Middle frontal gyrus (tissue), 1 donor: Measurements from ENCODE around the gene PPP3CA.
"Not testable (repeated sequence)": the region's sequence is repeated elsewhere in the genome, so short reads cannot be mapped to it uniquely, and the experiment has no call there.

Experiments used
- DNase-seq: peaks from one replicate; pipeline ENCODE4 v3.0.0-alpha.2; 2015; ENCODE audit warnings: low spot score; ENCODE audit errors: extremely low spot score

The PPP3CA gene

GRCh38 chr4:101256222-101256621 is 91.1 kb downstream of the PPP3CA start:
- no peak for DNase-seq

DNA sequence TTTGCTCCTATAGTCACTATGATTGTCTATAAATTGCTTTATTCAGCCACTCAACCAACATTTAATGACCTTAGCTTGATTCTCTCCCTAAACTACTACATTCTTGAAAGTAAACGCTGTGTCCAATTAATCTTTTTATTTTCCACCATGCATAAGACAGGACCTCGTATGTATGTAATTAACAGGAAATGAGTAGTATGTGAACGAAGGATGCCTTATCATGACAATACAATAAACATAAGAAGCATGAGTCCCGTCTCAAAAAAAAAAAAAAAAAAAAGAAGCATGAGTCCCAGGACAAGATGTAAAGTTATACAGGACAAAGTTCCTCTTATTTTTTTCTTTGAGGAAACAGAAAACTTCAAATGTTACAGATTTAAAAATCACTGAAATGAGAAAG is 92.5 kb downstream of the PPP3CA start:
- DNase-seq = no peak

DNA sequence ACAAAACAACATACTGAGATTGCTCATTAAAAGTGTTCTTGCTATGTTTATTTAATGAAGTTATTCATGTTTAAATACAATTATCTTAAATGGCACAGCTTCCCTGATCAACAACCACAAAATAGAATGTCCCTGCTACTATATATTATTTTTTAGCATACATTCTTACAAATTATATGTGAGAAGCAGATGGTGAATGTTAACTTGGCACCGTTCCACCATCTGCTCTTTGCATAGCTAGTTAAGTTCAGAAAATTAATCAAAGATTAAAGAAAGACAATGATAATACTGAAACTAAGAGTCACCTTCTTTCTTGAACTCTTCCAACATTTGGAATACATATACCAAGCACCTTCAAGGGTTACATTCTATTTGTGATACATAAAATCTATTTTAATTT is 94.2 kb downstream of the PPP3CA start:
- no peak for DNase-seq

GRCh38 chr4:101252721-101253120 is 94.6 kb downstream of the PPP3CA start:
- DNase-seq = no peak

DNA sequence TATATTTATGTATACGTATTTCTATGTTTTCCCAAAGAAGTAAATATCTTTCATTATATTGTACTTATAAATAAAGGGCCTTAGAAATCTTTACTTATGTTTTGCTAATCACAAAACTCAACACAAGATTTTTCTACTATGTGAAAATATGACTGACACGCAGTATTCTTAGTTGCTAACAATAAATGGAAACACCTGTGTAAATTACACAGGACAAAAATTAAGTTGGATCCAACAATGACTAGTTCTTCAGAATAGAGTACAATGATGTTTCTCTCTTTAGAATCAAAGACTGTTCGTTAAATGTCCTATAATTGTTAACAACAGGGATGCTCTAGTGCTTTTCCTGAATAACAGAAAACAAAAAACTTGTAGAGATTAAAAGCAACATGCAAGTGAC is 96.1 kb downstream of the PPP3CA start:
- DNase-seq = no peak

DNA sequence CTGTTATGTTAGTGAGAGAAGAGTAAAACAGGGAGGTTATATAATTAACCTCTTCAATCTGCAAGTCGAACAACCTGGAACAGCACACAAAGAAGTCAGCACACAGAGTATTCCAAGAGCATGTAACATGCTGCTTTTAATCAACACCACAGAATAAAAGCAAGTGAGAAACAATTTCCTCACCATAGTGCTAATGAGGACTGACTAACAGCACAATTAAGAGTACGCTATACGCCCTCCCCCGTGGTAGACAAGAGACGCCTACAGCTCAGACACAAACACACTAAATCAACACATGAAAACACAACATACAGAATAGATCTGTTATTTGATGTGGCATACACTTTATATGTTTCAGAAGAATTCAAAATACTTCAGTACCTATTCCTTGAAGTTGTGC is 103.0 kb downstream of the PPP3CA start:
- no peak for DNase-seq

DNA sequence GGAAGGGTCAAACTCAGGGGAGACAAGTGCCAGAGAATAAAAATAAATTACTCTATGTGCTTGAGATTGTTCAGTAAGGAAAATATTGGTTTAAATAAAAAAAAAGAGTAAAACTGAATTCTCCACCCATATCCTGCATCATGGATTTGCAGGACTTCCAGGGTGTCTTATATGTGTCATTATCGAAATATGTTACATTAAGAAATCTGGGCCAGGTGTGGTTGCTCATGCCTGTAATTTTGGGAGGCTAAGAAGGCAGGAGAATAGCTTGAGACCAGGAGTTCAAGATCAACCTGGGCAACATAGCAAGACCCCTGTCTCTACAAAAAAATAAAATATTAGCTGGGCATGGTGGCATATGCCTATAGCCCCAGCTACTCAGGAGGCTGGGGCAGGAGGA is 104.9 kb downstream of the PPP3CA start:
- no peak for DNase-seq

GRCh38 chr4:101240099-101240498 is 107.2 kb downstream of the PPP3CA start:
- DNase-seq = no peak

- DNase-seq = no peak
Measured at GRCh38 chr4:101239665-101240064, 107.7 kb downstream of the PPP3CA start.

- no peak for DNase-seq
Measured at GRCh38 chr4:101238706-101239105, 108.6 kb downstream of the PPP3CA start.

- DNase-seq = no peak
Measured at GRCh38 chr4:101237773-101238172, 109.6 kb downstream of the PPP3CA start.

DNA sequence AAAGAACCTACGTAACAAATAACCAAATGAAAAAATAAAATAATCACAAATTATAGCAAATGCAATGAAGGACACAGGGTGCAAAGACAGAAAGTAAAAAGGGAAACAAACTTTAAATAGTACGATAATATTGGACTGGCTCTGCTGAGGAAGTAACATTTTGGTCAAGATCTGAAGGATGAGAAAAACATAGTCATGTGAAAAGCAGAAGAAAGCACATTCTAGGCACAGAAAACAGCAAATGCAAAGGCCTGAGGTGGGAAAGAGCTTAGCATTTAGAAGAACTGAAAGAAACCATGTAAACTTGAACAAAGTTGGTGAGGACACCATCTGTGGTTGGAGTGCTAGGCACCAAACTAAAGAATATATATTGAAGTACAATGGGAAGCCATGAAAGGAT is 111.2 kb downstream of the PPP3CA start:
- DNase-seq = no peak

GRCh38 chr4:101234141-101234540 is 113.2 kb downstream of the PPP3CA start:
- DNase-seq = not testable (repeated sequence)

- no peak for DNase-seq
Measured at GRCh38 chr4:101232074-101232776, 115.1 kb downstream of the PPP3CA start.

DNA sequence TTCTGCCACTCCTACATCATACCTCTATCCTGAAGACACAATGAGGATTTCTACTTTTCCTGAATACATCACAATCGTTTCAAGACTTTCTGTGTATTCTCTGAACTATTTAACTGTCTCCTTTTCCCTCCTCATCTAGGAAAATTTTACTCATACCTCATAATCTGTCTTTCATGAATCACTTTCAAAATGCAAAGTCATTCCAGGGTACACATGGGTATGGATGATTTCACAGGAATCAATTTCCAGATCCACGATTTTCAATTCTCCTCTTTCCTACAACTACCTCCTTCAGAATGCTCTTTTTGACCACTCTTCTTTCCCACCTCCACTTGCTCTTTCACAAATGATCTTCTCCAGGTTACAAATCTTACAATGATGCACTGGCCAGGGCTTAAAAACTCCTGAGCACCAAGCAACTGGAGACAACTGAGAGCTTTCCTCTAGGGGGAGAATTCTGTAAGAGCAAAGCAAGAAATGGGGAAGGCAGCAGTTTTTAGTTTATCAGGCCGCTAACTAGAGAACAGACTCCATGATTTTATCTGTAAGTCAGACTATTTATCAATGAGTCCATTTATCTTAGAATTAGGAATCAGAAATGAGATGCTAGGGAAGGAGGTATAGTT is 116.4 kb downstream of the PPP3CA start:
- no peak for DNase-seq

DNA sequence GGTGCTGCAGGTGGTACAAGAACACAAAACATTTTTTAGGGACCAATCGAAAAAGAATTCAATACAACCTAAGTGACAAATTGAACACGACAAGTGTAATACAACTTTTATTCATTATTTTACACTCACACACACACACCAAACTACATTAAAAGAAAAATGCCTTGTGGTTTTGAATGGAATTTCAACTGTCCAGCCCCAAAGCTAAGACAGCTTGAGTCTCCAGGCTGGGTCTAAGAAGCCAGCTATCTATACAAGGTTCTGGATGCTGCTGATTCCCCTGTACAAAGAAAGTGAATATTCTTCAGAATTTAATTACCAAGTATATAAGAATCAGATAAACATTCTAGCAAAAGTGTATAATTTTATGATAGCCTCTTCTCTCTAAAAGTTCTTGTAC is 118.2 kb downstream of the PPP3CA start:
- no peak for DNase-seq

DNA sequence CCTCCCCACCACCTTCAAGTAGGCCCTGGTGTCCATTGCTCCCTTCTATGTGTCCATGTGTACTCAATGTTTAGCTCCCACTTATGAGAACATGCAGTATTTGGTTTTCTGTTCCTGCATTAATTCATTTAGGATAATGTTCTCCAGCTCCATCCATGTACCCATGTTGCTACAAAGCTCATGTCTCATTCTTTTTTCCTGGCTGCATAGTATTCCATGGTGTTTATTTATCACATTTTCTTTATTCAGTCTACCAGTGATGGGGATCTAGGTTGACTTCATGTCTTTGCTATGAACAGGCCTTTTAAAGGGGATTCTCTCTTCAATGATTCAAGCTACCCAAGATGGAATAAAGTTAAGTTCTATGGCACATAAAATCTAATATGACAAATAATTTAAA is 119.6 kb downstream of the PPP3CA start:
- DNase-seq = no peak

GRCh38 chr4:101224358-101225218 is 122.7 kb downstream of the PPP3CA start:
- DNase-seq = no peak

GRCh38 chr4:101222156-101222845 is 125.0 kb downstream of the PPP3CA start:
- no peak for DNase-seq

- DNase-seq = no peak
Measured at GRCh38 chr4:101221294-101221693, 126.0 kb downstream of the PPP3CA start.

DNA sequence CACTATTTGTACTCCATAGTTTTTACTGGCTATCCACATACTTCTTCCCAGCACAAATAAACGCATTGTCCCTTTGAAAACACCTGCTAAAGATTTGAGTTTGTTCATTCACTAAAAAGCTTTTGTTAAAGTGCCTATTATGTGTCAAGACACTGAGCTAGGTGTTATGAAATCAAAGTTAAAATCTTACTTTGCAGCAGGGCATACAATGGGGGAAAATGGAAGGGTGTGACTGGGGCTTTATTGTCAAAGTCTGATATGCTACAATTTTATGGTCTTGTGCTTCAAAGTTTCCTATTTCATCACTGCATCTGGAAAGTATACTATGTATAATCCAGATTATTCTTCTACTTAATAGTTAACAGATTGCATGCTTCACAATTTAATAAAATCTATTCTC is 128.4 kb downstream of the PPP3CA start:
- DNase-seq = no peak

DNA sequence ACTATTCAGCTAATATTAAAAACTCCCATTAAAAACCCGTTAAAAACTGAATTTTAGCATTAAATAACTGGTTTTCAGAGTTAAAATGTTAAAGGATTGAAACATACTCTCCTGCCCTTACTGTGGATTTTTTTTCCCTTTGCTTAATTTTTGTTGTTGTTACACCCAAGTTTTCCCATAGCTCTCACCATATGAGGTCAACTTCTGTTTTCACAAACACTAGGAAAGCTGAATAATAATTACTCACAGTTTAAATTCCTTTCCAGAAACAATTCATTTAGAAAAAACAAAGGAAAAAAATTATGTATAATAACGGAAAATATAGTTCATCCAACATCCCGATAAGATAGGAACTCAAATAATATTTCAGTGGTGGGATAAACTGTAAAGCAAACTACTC is 129.0 kb downstream of the PPP3CA start:
- no peak for DNase-seq
